ENCODE data around the gene C1orf210. TPM values are rescaled to one million over a fixed set of nuclear protein-coding genes. Genes with fewer than 3 reads are reported as not detected.

Gene C1orf210
- total RNA-seq, 1 donor from 2014 or later, result not detected

- no peak for DNase-seq (ENCODE audit: low read depth, low spot score)
Measured at GRCh38 chr1:43296207-43296606, 10.8 kb upstream of the C1orf210 start.

- no peak for DNase-seq (ENCODE audit: low read depth, low spot score)
Measured at GRCh38 chr1:43294761-43295160, 9.4 kb upstream of the C1orf210 start.

GRCh38 chr1:43293896-43294760 lies 8.7 kb upstream of the C1orf210 start:
- DNase-seq (ENCODE audit: low read depth, low spot score), result peak; percentile 53

DNA sequence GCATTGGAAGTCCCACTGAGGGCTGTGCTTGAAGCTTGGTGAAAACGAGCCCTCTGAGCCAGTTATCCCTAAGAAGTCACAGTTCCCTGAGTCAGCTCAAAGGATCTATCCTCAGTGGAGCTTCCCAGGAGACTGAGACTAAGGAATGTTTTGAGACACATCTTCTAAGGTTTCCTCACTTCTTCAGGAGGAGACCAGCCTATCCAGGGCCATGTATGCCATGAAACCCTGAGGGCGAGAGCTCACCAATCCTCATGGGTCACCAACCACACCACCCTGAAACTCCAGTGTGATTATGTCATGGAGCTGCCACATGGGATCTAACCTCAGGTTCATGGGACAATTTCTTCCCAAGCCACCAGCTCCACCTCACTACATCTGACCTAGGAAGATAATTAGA lies 7.8 kb upstream of the C1orf210 start:
- DNase-seq (ENCODE audit: low read depth, low spot score), result no peak

- no peak for DNase-seq (ENCODE audit: low read depth, low spot score)
Measured at GRCh38 chr1:43292679-43293078, 7.3 kb upstream of the C1orf210 start.

GRCh38 chr1:43292216-43292615 lies 6.8 kb upstream of the C1orf210 start:
- no peak for DNase-seq (ENCODE audit: low read depth, low spot score)

DNA sequence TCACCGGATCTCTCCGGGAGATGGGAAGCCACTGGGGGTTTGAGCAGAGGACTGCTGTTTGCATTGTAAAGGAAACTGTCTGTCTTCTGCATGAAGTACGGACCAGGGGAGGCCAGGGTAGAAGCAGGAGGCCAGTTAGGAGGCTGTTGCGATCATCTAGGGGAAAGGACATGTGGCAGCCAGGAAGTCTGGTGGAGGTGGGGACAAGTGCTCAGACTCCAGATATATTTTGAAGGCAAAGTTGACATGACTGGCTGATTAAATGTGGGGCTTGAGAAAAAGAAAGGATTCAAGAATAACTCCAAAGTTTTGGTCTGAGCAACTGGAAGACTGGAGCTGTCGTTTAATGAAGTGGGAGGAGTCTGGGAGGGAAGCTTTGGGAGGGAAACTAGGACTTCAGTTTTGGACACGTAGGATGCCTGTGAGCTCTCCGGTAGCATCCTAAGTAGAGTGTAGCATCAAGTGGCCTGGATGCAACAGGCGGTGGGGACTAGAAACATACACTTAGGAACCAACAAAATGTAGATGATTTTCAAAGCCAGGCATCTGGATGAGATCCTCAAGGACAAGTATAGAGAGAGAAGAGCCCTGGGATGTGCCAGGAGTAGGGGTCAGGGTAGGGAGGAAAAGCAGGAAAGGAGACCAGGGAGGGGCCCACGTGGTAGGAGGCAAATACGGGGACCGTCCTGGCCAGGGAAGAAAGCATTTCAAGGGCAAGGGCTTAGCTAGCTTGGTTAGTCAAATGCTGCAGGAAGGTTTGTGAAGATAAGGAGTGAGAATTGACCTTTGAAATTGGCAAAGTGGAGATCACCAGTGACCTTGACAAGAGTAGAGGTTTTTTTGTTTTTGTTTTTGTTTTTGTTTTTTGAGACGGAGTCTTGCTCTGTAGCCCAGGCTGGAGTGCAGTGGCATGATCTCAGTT lies 3.7 kb upstream of the C1orf210 start:
- DNase-seq (ENCODE audit: low read depth, low spot score), result no peak

- no peak for DNase-seq (ENCODE audit: low read depth, low spot score)
Measured at GRCh38 chr1:43288058-43288784, 2.8 kb upstream of the C1orf210 start.

DNA sequence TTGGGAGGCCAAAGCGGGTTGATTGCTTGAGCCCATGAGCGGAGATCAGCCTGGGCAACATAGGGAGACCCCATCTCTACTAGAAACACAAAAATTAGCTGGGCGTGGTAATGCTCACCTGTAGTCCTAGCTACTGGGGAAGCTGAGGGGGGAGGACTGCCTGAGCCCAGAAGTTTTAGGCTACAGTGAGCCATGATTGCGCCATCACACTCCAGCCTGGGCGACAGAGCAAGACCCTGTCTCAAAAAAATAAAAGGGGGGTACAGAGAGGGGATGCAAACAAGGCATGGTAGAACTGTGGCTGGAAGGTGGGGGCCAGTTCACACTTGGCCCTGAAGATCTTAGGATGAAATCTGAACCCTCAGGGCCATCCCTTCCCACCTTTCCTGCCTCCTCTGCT lies 1.2 kb upstream of the C1orf210 start:
- no peak for DNase-seq (ENCODE audit: low read depth, low spot score)

GRCh38 chr1:43286115-43286514 lies 734 bp upstream of the C1orf210 start:
- DNase-seq (ENCODE audit: low read depth, low spot score), result no peak

GRCh38 chr1:43284546-43285110 lies 753 bp downstream of the C1orf210 start:
- no peak for DNase-seq (ENCODE audit: low read depth, low spot score)

DNA sequence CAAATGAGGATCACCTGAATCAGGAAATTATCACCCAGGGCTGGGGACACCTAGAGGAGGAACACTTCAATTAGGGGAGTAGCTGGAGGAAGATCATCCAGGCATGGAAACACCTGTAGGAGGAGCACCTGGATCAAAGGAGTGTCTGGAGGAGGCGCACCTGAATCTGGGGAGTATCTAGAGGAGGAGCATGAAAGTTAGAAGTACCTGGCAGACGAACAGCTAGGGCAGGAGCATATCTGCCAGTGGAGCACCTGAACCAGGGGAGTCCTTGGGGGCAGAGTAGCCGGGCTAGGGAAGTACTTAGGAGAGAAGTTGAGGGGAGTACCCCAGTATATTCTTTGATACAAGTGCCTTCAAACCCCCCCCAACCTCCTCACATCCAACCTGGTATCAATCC lies 1.3 kb downstream of the C1orf210 start:
- DNase-seq (ENCODE audit: low read depth, low spot score), result no peak

DNA sequence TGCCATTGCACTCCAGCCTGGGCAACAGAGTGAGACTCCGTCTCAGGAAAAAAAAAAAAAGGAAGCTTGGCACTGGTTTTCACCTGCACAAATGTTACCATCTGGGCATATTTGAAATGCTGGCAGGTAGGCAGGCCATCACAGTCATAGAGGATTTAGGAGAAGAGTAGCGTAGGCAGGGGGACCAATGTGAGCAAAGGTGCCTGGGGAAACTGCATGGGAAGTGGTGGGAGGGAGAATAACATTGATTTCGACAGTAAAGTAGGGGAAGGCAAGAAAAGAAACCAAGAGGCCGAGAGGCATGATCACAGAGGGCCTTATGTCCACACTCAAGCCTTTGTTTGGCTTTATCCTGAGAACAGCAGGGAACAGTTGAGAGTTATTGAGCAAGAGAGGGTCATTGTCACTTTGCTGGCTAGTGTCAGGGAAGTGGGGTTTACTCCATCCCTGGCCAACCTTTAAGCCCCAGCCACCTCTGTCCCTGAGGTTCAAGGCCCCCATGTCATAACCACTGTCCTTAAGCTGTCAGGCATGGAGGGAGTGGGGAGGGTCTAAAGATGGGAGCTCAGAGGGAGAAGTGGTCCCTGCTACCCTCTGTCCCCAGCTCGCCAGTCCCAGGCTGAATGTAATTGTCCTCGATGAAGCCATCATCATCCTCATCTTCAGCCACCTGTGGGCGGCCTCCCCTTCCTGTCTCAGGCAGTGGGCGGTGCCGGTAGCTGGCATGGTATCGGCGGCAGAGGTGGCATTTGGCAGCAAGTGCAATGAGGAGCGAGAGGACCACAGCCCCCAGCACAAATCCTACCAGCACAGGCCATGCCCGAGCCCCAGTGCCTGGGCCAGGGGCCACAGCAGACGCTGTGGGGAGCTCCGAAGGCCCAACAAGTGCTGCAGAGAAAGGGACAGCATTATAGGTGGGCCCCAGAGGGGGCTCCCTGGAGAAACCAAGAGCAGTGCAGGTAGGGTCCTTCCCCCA lies 2.9 kb downstream of the C1orf210 start:
- DNase-seq (ENCODE audit: low read depth, low spot score), result no peak

- no peak for DNase-seq (ENCODE audit: low read depth, low spot score)
Measured at GRCh38 chr1:43280692-43281091, 4.7 kb downstream of the C1orf210 start.

DNA sequence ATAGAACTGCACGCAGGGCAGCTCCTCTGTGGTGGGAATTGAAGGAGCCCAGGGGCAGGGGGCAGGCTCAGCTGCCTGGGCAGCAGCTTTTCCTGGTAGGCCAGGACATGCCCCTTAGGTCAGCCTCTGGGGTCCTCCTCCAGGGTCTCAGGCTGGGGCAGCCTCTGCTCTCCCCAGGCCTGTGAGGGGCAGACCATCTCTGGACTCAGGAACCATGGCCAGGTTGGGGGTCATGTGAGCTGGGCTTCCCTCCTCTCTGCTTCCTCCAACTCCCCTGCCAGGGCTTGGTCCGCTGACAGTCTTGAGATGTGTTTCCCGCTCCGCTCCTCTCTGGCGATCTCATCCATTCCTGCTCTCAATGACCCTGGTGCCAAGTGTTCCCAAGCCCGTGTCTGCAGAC lies 5.7 kb downstream of the C1orf210 start:
- DNase-seq (ENCODE audit: low read depth, low spot score), result no peak

GRCh38 chr1:43279161-43279560 lies 6.2 kb downstream of the C1orf210 start:
- DNase-seq (ENCODE audit: low read depth, low spot score), result no peak

DNA sequence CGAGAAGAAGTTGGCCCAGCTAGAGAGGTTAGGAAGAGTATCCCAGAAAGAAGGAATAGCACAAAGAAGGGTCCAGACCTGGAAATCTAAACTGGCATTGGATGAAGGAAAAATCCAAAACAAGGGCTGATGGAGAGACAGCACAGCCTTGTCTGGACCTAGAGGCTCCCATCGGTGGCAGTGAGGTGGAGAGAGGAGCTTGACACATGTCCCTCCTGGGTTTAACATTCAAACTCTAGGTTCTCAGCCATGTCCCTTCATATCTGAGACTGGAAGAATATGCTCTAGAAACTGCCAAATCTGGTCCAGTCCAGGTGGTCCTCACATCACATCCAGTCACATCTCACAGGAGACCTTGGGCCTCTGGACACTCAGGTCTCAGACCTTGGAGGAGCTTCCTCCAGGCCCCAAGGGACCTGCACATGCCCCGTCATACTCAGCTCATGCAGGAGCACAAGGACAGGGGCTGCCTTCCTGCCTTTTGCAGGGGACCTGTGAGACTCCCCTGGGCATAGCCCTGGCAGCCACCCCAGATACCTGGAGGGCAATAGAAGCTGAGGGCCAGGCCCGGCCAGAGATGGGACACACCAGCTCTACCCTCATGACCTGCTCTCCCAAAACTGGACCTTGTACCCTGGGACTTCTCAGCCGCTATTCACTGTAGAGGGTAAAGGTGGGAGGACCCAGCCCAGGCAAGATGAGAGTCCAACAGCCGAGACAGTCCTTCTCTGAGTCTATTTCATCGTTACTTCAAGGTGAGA lies 8.1 kb downstream of the C1orf210 start:
- DNase-seq (ENCODE audit: low read depth, low spot score), result no peak

DNA sequence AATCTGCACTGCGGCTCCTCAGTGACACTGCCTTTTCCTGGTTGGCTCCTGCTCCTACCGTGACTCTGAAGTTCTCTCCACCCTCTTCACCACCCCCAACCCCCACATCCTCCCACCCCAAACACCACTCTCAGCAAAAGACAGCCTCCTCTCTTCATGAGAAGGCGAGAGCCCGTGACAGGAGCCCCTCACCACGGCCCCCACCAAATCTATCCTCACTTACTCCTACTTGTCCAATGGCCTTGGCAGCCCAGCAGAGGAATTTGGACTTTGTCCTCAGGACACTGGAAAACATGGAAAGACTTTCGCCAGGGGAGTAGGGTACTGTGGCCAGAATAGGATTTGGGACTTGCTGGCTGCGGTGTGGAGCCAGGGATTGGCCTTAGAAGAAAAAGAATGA lies 8.7 kb downstream of the C1orf210 start:
- DNase-seq (ENCODE audit: low read depth, low spot score), result no peak

- DNase-seq (ENCODE audit: low read depth, low spot score), result no peak
Measured at GRCh38 chr1:43275826-43276620, 9.4 kb downstream of the C1orf210 start.
